GM19467 (cell line): ENCODE measurements around the gene HOXD9.

Experiments
- ATAC-seq: cut with Tn5 transposase; IDR thresholded peaks from one replicate; pipeline ENCODE4 v1.9.1; 2021; ENCODE audit warnings: mild to moderate bottlenecking, moderate library complexity; ENCODE audit not compliant: unreplicated experiment

The HOXD9 gene

DNA sequence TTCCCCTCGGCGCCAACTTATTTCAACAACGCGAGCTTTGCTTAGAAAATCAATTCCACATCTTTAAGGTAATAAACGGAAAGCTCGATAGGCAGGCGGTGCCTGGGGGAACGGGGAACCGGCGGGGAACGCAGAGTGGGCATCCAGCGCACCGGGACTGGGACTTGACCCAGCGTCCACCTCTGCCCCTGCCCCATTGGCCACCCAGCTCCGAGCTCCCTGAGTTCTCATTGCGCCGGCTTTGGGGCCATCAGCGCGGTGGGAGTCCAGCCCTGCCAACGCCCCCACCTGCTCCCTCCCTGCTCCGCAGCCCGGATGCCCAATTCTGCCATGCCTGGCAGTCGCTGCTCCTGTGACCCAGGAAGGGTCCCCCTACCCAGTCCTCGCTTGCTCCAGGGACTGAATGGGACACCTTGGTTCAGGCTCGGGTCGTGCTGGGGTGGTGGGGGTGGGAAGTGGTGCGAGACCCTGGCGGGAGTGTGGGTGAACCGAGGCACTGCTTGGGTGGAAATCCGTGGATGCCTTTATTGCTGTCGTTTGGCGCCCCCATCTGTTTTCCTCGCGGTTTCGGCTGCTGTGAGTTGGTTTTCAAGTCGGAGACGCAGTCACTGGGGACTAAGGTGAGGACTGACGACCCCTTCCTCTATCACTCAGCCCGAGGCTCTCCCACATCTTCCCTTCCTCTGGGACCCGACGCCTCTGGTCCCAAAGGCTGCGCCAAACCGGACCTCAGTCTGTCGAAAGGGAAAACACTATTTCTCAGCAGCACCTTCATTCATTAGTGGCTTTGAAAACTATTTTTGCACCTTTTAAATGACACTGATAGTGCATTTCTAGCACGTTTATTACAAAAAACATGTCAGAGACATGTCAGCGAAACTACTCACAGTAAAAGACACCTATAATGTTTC is 36.4 kb upstream of the HOXD9 start:
- ATAC-seq, result no peak

DNA sequence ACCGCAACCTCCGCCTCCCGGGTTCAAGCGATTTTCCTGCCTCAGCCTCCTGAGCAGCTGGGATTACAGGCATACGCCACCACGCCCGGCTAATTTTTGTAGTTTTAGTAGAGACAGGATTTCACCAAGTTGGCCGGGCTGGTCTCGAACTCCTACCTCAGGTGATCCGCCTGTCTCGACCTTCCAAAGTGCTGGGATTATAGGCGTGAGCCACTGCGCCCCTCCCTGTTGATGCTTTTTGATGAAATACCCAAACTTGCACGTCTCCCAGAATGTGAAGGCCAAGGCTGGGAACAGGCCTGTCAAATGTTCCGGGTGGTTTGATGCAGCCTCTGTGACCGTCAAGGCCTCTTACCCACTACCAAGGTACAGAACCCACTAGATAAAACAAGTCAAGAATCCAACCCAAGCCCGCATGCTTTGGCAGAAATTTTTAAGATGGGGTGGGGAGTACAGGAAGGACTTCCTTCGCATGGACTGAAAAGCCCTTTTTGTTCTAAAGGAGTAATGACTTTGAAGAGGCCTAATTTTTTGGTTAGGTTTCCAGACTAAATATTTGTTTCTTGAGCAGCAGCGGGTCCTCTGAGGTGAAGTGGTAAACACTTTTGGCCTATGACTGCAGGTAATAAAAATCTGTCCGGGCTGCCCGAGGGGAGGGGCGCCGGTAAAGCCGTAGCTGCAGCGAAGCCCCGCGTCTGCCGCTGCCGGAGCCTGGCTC is 35.0 kb upstream of the HOXD9 start:
- no peak for ATAC-seq

DNA sequence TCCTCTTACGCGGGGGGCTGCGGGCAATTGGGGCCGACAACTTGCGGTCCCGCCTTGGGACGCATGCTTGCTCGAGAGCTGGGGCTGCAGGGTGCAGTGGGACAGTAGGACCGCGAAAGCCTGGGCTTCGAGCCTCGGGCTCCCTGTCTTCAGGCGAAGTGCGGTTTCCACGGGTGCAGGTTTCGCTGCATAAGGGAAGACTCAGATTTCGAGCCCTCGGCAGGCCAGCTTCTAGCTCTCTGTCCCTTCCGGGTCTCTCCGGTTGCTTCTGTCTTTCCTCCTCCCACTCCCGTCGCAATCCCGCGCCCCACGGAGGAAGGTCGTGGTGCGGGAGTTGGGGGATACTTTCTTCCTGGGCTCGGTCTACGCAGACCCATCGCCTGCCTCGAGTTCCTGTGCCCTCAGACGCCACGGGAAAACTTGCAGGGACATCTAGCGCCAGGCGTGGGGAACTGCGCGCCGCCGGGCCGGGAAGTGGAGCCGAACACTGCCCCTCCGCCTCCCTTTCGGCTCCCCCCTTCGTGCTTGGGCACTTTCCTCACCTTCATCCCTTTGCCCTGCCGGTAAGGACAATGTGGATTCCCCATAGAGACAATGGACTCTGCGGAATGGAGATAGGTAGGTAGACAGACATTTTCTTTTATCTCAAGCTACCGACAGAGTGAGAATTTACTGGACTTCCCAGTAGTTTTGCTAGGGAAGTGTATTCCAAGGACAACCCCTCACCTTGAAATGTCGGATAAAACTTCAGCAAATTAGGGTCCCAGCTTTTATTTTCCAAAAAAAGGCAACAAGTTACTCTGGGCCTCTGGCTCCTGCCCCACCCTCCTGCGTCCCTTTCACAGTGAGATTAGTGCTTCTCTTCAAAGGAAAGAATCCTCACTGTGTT is 34.2 kb upstream of the HOXD9 start:
- no peak for ATAC-seq

DNA sequence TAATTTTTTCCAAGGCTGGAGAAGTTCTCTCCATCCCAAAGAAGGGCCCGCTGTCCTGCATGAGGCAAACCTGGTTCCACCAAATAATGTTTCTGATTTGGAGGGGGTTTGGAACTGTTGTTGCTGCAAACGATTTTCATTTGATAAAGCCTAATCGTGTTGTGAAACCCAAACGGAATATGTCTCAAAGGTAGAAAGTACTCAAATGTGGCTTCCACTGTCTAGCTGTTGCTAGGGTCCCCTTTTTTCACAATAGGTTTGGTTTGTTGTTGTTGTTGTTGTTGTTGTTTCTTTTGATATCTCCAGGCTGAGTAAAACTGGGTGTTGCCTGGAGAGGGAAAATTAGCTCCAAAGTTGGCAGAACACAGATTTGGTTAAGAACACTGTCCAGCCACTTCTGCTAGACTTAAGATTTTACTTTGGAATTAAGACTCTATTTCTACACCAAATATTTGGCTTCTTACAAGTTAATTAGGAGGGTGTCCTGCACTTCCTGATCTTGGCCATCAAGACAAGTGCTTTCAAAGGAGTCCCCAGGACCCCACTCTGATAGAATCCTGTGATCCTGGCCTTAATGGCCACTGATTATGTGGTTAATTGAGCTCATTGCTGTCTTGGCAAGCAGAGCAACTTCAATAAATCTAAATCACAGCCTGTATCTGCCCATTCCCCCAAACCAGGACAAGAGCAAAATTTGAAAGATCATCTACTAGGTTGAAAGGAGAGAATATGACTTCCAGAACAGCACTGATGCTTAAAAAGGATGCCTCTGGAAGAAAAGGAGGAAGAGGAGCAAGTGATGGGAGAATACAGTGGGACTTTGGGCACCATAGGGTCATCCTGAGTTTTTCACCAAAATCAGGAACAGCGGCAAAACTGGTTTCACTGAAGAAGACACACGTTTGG is 33.3 kb upstream of the HOXD9 start:
- ATAC-seq, result no peak

DNA sequence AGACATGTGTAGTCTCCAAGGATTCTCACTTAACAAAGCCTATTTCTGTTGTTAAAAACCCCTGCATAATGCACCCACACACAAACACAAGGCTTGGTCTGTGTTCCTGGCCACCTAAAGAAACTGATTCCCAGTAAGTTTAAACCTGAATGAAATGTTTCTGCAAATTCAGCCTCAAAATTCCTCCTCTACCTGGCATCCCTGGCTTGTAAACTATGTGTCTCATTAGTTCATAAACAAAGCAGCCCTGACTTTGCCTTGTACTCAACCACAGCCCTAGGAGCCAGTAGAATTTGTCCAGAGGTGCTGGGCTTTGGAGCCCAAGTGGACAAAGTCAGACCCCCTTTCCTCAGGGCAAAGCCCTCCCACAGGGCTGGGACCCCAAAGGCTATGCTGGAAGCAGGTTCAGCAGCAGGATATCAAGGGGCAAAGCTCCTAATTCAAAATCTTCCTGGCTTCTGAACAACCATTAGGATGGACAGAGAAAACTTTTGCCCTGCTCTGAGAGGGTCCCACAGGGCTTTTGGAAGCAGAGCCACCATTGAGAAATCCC is 32.6 kb upstream of the HOXD9 start:
- ATAC-seq, result no peak

DNA sequence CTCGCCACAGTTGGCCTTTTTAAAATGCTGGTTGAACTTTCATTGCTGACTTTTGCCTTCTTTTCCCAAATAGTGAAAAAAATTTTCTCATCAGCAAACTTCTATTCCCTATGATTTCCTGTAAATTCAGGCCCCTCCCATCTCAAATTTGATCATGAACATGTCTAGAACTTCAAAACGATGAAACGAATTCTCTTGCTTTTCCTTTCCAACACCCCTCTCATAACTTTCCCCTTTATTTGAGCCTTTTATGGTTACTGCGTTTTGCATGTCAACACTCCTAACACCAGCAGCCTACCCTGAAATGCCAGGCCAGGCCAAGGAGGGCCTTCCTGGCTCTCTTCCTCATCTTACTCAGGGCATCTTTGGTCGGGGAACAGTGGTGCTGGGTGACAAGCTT is 31.7 kb upstream of the HOXD9 start:
- no peak for ATAC-seq

DNA sequence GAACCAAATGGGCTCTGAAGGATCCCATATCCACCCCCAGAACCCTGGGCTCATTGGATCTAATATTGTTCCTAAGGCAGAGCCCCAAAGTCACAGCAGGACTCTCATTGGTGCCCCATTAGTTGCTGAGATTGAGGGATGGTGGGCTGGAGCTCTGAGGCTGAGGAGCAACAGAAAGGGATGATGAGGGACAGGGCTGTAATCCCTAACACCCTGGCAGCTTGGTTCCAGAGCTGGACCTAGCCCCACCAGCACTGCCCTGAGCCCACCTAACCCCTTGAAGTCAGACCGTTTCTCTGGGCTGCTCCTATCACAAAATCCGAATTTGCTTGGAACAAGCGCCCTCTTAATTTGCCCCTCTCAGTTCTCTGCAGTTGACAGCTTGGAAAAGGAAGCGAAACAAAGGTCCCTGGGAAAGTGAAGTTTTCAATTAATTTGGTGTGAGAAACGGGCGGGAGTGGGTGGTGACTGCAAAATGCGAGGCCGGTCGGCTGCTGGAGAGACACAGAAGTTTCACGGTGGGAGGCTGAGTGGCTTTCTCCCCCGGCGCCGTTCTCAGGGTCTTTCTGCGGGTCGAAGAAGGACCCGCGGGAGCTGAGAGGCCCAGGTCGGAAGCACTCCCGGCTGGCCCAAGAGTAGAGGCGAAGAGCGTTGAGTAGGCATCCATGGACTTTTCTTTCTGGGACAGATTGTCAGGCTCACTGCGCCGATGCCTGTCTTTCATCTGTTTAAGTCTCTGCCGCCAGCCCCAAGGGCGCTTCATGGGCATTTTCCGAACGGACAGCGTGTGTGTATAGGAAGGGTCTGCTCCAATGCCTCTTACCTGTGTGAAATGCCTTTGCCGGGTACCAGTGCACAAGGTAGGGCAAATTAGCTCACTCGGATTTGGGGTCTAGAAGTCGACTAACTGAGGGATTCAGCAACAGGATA is 30.9 kb upstream of the HOXD9 start:
- no peak for ATAC-seq

DNA sequence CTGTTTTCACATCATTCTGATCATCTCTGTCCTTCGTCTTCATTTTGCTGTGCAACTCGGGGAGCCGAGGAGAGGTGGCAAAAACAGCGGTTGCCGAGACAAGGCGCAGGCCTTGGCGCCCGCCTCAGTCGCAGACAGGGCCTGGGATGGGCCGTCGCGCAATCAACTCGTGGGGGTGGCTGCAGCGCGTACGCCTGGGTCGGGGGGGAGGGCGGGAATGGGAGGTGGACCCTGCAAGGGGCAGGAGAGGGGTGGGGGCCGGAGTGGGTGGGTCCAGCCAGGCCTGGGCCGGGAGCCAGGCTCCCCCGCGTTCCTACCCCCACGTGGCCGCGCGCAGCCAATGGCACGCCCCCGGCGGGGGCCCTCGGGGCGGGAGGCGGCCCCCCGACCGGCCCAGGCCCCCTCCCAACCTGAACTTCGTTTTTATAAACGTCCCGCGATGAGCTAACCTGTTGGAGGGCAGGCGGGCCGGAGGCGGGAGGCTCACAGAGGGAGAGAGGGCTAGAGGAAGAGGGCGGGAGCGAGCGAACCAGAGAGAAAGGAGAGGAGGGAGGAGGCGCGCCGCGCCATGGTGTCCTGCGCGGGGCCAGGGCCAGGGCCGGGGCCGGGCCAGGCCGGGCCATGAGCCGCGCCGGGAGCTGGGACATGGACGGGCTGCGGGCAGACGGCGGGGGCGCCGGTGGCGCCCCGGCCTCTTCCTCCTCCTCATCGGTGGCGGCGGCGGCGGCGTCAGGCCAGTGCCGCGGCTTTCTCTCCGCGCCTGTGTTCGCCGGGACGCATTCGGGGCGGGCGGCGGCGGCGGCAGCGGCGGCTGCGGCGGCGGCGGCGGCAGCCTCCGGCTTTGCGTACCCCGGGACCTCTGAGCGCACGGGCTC is 30.0 kb upstream of the HOXD9 start, which contains the start of gene HOXD13:
Gene HOXD13 (plus strand): TSS at position 452 of the 875 bp plus-strand sequence. CDS start 170 bp downstream, at position 622.
- no peak for ATAC-seq

DNA sequence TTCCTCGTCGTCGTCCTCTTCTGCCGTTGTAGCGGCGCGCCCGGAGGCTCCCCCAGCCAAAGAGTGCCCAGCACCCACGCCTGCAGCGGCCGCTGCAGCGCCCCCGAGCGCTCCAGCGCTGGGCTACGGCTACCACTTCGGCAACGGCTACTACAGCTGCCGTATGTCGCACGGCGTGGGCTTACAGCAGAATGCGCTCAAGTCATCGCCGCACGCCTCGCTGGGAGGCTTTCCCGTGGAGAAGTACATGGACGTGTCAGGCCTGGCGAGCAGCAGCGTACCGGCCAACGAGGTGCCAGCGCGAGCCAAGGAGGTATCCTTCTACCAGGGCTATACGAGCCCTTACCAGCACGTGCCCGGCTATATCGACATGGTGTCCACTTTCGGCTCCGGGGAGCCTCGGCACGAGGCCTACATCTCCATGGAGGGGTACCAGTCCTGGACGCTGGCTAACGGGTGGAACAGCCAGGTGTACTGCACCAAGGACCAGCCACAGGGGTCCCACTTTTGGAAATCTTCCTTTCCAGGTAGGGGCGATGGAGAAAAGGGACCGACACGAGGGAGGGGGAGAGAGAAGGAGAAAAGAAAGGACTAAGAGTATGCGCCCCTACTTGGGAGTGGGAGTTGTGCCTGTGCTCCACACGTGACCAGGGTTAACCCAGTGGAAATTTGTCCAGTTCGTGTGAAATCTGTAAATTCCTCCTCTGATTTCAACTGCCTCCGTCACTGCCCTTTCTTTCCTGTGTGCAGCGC is 29.2 kb upstream of the HOXD9 start:
- ATAC-seq, result no peak

DNA sequence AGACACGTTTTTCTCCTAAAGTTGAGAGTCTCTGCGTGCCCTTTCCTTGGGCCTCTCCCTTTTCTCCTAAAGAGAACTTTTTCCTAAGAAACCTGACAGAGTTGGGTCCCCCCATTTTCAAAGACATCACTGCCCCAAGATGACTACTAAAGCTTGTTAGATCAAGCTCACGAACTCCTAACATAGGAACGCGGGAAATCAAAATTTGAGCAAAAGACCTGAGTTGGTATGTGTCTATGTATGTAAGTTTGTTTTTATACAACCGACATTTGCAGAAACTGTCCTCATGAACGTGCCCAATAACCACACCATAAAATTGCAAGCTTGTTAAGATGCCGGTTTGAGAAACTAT is 28.6 kb upstream of the HOXD9 start:
- ATAC-seq, result no peak

DNA sequence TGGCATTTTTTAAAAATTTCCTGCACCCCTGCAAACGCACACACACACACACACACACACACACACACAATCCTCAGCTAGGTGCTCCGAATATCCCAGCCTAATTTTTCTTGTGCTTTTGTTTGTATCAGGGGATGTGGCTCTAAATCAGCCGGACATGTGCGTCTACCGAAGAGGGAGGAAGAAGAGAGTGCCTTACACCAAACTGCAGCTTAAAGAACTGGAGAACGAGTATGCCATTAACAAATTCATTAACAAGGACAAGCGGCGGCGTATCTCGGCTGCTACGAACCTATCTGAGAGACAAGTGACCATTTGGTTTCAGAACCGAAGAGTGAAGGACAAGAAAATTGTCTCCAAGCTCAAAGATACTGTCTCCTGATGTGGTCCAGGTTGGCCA is 28.2 kb upstream of the HOXD9 start:
- ATAC-seq, result no peak

DNA sequence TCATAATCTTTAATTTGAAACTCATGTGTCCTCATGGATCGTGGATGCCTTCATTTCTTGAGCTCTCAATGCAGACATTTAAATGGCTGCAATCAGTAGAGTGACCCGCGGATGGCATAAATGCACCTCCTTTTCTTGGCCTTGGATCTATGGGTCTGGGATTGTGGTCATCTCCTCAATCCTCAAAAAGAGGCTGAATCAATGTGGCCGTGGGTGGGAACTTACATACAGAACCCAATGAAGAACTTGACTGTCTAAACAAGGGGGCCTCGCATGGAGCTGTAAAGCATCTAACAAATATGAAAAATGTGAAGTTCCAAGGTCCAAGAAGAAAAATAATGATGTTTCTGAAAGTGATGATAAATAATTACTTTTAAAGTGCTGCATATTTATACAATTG is 27.1 kb upstream of the HOXD9 start:
- ATAC-seq, result no peak

DNA sequence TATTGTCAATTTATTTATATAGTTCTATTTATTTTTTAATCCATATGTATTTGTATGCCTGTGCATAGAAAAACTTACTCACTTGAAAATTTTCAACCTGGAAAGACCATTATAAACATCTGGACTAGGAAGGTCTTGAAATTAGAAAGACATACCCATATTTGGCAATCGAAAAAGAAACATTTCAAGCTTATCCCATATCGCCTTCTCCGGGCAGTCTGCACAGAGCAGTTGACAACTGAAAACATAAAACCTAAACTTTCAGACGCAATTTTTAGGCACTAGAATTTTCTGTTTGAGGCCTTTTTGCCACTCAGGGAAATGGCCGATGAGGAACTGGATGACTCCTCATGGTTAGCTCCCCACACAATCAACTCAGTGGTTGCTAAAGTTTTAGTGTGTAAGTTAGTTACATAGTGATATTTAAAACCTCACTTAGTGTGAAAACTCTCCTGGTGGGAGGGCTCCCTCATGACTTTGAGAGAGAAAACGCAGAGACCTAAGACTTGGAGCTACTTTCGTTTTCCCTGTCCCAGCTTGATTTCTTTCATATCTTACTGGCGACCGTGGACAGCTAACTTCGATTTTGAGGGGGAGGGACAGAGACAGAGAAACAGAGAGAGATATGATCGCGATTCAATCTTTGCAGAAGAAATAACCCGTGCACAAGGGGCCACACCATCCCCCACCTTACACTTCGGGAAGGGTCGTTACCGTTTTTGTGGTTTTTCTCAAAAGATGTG is 26.1 kb upstream of the HOXD9 start:
- ATAC-seq, result no peak

DNA sequence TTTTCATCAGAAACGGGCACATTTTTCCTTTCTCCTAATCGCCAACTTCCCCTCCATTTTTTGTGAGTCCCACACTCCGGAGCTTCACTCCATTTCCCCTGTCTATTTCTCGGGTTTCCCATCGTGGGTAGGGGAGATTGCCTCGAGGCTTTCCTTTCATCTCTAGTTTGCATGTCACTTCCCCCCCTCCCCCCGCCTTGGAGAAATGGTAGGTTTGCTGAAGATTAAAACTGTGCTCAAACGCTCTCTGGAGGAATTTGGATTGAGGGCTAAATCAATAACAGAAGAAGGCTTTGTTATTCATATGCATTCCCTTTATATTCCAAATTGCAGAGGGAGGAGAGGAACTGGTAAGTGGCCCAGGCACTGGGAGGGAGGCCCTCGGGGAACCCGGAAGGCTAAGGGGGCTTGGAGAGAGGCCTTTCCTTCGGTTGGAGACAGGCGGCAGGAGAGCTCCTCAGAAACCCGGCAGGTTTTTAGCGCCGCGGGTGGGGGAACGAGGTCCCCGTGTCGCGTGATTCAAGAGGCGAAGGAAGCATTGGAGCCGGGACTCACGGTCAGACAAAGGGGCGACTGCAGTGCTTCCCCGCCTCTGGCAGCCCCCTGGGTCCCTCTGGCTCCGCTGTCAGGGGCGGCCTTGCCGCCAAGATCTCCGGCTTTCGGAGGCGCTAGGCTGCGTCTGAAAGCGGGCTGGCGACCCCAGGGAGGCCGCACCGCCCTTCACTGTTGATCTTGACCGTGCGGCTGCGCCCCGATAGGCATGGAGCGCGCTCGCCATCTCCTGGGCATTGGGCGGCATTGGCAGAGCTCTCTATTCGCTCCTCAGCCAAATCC is 25.3 kb upstream of the HOXD9 start:
- ATAC-seq, result peak; percentile 85

DNA sequence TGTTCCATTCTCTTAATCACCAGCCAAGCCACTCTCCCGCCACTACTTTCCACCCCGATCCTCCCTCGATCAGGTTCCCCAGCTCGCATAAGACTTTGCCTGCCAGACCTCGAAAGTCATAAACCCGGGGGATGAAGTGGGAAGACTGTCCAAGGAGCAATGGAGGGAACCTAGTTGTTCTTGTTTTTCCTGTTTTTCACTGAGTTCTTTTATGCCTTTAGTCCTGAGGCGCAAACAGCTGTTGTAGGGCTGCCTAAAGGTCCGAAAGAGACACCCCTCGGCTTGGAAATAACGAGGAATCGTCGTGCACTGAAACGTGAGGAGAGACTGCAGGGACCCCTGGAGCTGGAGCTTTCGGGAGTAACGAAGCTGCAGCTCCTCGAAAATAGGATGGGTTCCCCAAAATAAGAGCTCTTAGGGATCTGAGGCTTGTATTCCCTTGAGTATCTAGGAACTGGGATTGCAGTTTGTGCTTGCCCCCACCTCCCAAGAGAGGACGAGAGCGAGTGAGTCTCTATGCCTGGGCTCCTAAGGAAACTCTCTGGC is 24.6 kb upstream of the HOXD9 start:
- ATAC-seq, result no peak
